Adrenal gland (tissue), 12 donors: Measurements from ENCODE around the gene CEP128. TPM values are rescaled to one million over a fixed set of nuclear protein-coding genes. Genes with fewer than 3 reads are reported as not detected.

Experiments used
- DNase-seq, 7 donors: peaks; one replicate each; pipeline ENCODE4 v3.0.0-alpha.2; 2019 to 2020
- H3K27ac ChIP-seq, 5 donors: fragments of 200-600 bp; sonication (generic) in 4 of 5; 1 replicate in 3 of 5; 2 replicates in 2 of 5; pipeline versions ENCODE4 v1.5.1 to v1.8.0; 2016 to 2020; ENCODE audit warnings: mild to moderate bottlenecking in 1 of 5
- H3K27me3 ChIP-seq: fragments of 200-600 bp; 2 replicates; pipeline ENCODE4 v1.8.0; 2021
- H3K36me3 ChIP-seq, 2 donors: fragments of 200-600 bp; replicated peaks in 1 of 2; 1 replicate in 1 of 2; 2 replicates in 1 of 2; pipeline versions ENCODE4 v1.5.1 to v1.8.0; 2018 to 2022
- H3K4me1 ChIP-seq, 2 donors: fragments of 200-600 bp; replicated peaks in 1 of 2; 1 replicate in 1 of 2; 2 replicates in 1 of 2; pipeline versions ENCODE4 v1.5.1 to v1.8.0; 2018 to 2021
- H3K4me3 ChIP-seq, 4 donors: fragments of 200-600 bp; sonication (generic) in 3 of 4; one replicate each; pipeline ENCODE4 v1.5.1; 2016 to 2018
- H3K9me3 ChIP-seq, 3 donors: fragments of 200-600 bp; sonication (generic) in 1 of 3; replicated peaks in 1 of 3; 1 replicate in 2 of 3; 2 replicates in 1 of 3; pipeline versions ENCODE4 v1.5.1 to v1.8.0; 2016 to 2021
- CTCF ChIP-seq, 6 experiments: fragments of 450-650 bp in 4 of 6; fragments of 200-600 bp in 2 of 6; sonication (generic) in 1 of 6; IDR thresholded peaks; 1 replicate in 5 of 6; 2 replicates in 1 of 6; pipeline versions ENCODE4 v1.5.1 to v1.8.0; 2016 to 2021; ENCODE audit warnings: antibody characterized with exemption in 6 of 6, mild to moderate bottlenecking in 2 of 6, moderate library complexity in 1 of 6
- POLR2A ChIP-seq, 2 donors: fragments of 450-650 bp; IDR thresholded peaks; one replicate each; pipeline ENCODE4 v1.6.1; 2017; ENCODE audit warnings: antibody characterized with exemption in 2 of 2, mild to moderate bottlenecking in 2 of 2, moderate library complexity in 1 of 2
- WGBS, 4 donors: extraction: QIAGEN DNeasy Blood & Tissue Kit in 2 of 4; methylation state at CpG; one replicate each; pipeline versions ENCODE4 v1.1.5 to v1.1.7; 2013 to 2017; 5-methylcytosine and 5-hydroxymethylcytosine counted together
- intact Hi-C, 2 donors: fragments of 100-400 bp; cut with DNase I; formaldehyde crosslinking; loops; one replicate each; pipeline versions ENCODE4 v1.14.1 to v1.15.0; 2022 to 2023
- polyA plus RNA-seq, 3 donors: library from polyadenylated mRNA; stranded (reverse); fragments of 200-250 nt in 2 of 3; fragments of 350-450 nt in 1 of 3; fragmentation: Illumina TruSeq in 1 of 3; extraction: RNeasy Lipid Tissue Mini Kit (QIAGEN cat#74804) in 1 of 3; gene quantifications; one replicate each; pipeline ENCODE4 v1.2.3, GENCODE V29; 2013 to 2014
- total RNA-seq, 9 donors: library from RNA; depleted of rRNA in 4 of 9; stranded (reverse); fragments of >200 nt in 4 of 9; fragments of 120-200 nt in 1 of 9; fragmentation: NEBNext Ultra II Directional in 1 of 9; extraction: Animal tissue kit (Norgen Biotek cat#: 25700) in 1 of 9; gene quantifications; one replicate each; pipeline versions ENCODE4 v1.1.0 to v1.2.4, GENCODE V29; 2013 to 2023
- donor health status: healthy with polysubstance abuse.
- donor health status: Bipolar disorder and iron deficiency.
- donor health status: DM: yes; HTN: yes; CAD: no.
- donor health status: DM: no; HTN: no; CAD: no.
- donor health status: DM: no; HTN: no; CAD: no.
- donor health status: DM: yes; HTN: yes; CAD: no.

The CEP128 gene
- total and polyA plus RNA-seq, 12 donors, result 1.1 to 5.2 (median 3.1) TPM

- 87 to 94% (median 89%) methylated on average over 1 of the region's 1 CpG for WGBS, 4 donors
- TF ChIP-seq CTCF (IDR thresholded peaks at IDR 0.05) (no peak), POLR2A (IDR thresholded peaks at IDR 0.05) (no peak)
These were observed 240.9 kb downstream of the CEP128 start for GRCh38 chr14:80700601-80701000.

GRCh38 chr14:80699861-80700260, 241.7 kb downstream of the CEP128 start:
- Histone ChIP-seq H3K9me3 (no peaks in the 10 kb centered on the region), H3K4me3 (no peak overlapping the region), H3K36me3 (no peaks in the 10 kb centered on the region), H3K4me1 (no peaks in the 10 kb centered on the region), H3K27me3 (no peaks in the 10 kb centered on the region), H3K27ac (no peak overlapping the region)
- intact Hi-C loops, result no loop called here
- WGBS, 4 donors, result 80 to 91% (median 82%) methylated on average over 4 of the region's 4 CpGs
- TF ChIP-seq CTCF (IDR thresholded peaks at IDR 0.05) (no peak), POLR2A (IDR thresholded peaks at IDR 0.05) (no peak)
- DNase-seq, result no peak

More at GRCh38 chr14:80700601-80701000, 240.9 kb downstream of the CEP128 start:
- intact Hi-C loops, result no loop called here
- no peaks in the 10 kb centered on the region for H3K27me3 ChIP-seq
- H3K36me3 ChIP-seq, result no peaks in the 10 kb centered on the region
- H3K9me3 ChIP-seq, result no peaks in the 10 kb centered on the region
- H3K4me3 ChIP-seq, result no peak overlapping the region
- no peak overlapping the region for H3K27ac ChIP-seq
- no peak for DNase-seq
- no peaks in the 10 kb centered on the region for H3K4me1 ChIP-seq

- Histone ChIP-seq H3K4me1 (no peaks in the 10 kb centered on the region), H3K27ac (no peak overlapping the region), H3K4me3 (no peak overlapping the region), H3K27me3 (no peaks in the 10 kb centered on the region), H3K36me3 (no peaks in the 10 kb centered on the region), H3K9me3 (no peaks in the 10 kb centered on the region)
- intact Hi-C loops, result no loop called here
- no peak for DNase-seq
- TF ChIP-seq POLR2A (IDR thresholded peaks at IDR 0.05), result no peak
- no peak for TF ChIP-seq CTCF (IDR thresholded peaks at IDR 0.05)
- 93 to 97% (median 95%) methylated on average over 6 of the region's 6 CpGs for WGBS, 4 donors
These were observed 242.6 kb downstream of the CEP128 start for GRCh38 chr14:80698974-80699373.

GRCh38 chr14:80695869-80696268, 245.7 kb downstream of the CEP128 start:
- H3K9me3 ChIP-seq, result no peaks in the 10 kb centered on the region

More at GRCh38 chr14:80695869-80696268, 245.7 kb downstream of the CEP128 start:
- Histone ChIP-seq H3K4me1 (no peaks in the 10 kb centered on the region), H3K4me3 (no peak overlapping the region), H3K36me3 (no peaks in the 10 kb centered on the region), H3K27ac (no peak overlapping the region), H3K27me3 (no peaks in the 10 kb centered on the region)
- intact Hi-C loops, result no loop called here
- WGBS, 4 donors, result 93 to 97% (median 94%) methylated on average over 4 of the region's 4 CpGs
- DNase-seq, result no peak
- TF ChIP-seq CTCF (IDR thresholded peaks at IDR 0.05) (no peak), POLR2A (IDR thresholded peaks at IDR 0.05) (no peak)
